ENCODE data around the gene MASP1.

The MASP1 gene

GRCh38 chr3:187266691-187267090 lies 24.8 kb downstream of the MASP1 start:
- in situ Hi-C loops (cut with MboI; ENCODE audit: low sequenced_read_pairs) = no loop called here
- Histone ChIP-seq H3K4me1 (no peaks in the 10 kb centered on the region), H3K36me3 (replicated peaks) (no peaks in the 10 kb centered on the region), H3K27me3 (ENCODE audit: low read depth) (peaks cover 7% of the 10 kb centered on the region), H3K4me3 (no peak overlapping the region), H3K9me3 (peaks cover 8% of the 10 kb centered on the region)
- DNase-seq (ENCODE audit: low spot score in 2 of 2) = no peak

- no peak for DNase-seq (ENCODE audit: low spot score in 2 of 2)
- Histone ChIP-seq H3K4me3 (no peak overlapping the region), H3K36me3 (replicated peaks) (no peaks in the 10 kb centered on the region), H3K27me3 (ENCODE audit: low read depth) (peaks cover 7% of the 10 kb centered on the region), H3K9me3 (peaks cover 8% of the 10 kb centered on the region), H3K4me1 (no peaks in the 10 kb centered on the region)
- in situ Hi-C loops (cut with MboI; ENCODE audit: low sequenced_read_pairs) = no loop called here
Observed at GRCh38 chr3:187265461-187265955, 26.0 kb downstream of the MASP1 start.

- H3K27me3 ChIP-seq (ENCODE audit: low read depth) = peaks cover 7% of the 10 kb centered on the region
- H3K9me3 ChIP-seq = peaks cover 6% of the 10 kb centered on the region
- H3K4me1 ChIP-seq = no peaks in the 10 kb centered on the region
- H3K4me3 ChIP-seq = no peak overlapping the region
- in situ Hi-C loops (cut with MboI; ENCODE audit: low sequenced_read_pairs) = no loop called here
- DNase-seq (ENCODE audit: low spot score in 2 of 2) = no peak
- H3K36me3 ChIP-seq (replicated peaks) = no peaks in the 10 kb centered on the region
Observed at GRCh38 chr3:187264911-187265310, 26.6 kb downstream of the MASP1 start.

GRCh38 chr3:187264021-187264420 lies 27.5 kb downstream of the MASP1 start:
- H3K36me3 ChIP-seq (replicated peaks) = no peaks in the 10 kb centered on the region
- in situ Hi-C loops (cut with MboI; ENCODE audit: low sequenced_read_pairs) = no loop called here
- peaks cover under 1% of the 10 kb centered on the region for H3K9me3 ChIP-seq
- no peak overlapping the region for H3K4me3 ChIP-seq
- no peak for DNase-seq (ENCODE audit: low spot score in 2 of 2)
- H3K27me3 ChIP-seq (ENCODE audit: low read depth) = peaks cover 7% of the 10 kb centered on the region
- H3K4me1 ChIP-seq = no peaks in the 10 kb centered on the region

DNA sequence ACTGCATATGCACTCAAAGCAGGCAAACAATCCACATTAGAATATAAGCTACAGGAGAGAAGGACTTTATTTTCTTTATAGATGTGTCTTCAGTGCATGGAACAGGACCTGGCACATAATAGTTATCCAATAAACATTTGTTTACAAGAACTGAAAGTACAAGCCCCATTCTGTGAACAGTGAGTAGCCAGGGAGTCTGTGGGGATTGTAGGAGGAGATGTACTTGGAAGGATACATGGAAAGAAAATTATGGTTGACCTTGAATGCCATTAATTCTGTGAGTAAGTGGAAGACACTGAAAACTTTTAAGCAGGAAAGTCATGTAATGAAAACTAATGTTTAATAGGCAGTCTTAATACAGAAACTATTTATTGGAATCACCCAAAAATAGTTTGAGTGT lies 28.3 kb downstream of the MASP1 start:
- peaks cover 7% of the 10 kb centered on the region for H3K27me3 ChIP-seq (ENCODE audit: low read depth)
- H3K9me3 ChIP-seq = no peaks in the 10 kb centered on the region; the same call in 1 of the 2 replicates
- no peak overlapping the region for H3K4me3 ChIP-seq
- H3K36me3 ChIP-seq (replicated peaks) = no peaks in the 10 kb centered on the region
- no peak for DNase-seq (ENCODE audit: low spot score in 2 of 2)
- in situ Hi-C loops (cut with MboI; ENCODE audit: low sequenced_read_pairs) = no loop called here
- H3K4me1 ChIP-seq = no peaks in the 10 kb centered on the region

GRCh38 chr3:187262360-187262759 lies 29.2 kb downstream of the MASP1 start:
- Histone ChIP-seq H3K36me3 (replicated peaks) (no peaks in the 10 kb centered on the region), H3K27me3 (ENCODE audit: low read depth) (peaks cover 7% of the 10 kb centered on the region), H3K4me1 (no peaks in the 10 kb centered on the region), H3K4me3 (no peak overlapping the region), H3K9me3 (no peaks in the 10 kb centered on the region; the same call in 1 of the 2 replicates)
- in situ Hi-C loops (cut with MboI; ENCODE audit: low sequenced_read_pairs) = no loop called here
- DNase-seq (ENCODE audit: low spot score in 2 of 2) = no peak

DNA sequence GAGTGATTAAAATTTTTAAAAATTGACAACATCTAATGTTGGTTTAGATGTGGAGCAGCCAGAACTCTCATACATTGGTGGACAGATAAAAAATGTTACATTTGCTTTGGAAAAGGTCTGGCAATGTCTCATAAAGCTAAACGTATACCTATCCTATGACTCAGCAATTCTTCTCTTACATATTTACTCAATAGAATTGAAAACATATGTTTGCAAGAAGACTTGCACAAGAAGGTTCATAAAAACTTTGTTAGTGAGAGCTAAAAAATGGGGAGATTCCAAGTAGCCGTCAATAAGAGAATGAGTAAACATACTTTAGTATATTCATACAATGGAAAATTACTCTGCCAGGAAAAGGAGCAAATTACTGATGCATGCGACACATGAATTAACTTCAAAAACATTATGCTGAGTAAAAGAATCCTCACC lies 30.0 kb downstream of the MASP1 start:
- H3K9me3 ChIP-seq = no peaks in the 10 kb centered on the region; the same call in 1 of the 2 replicates
- no peak for DNase-seq (ENCODE audit: low spot score in 2 of 2)
- H3K36me3 ChIP-seq (replicated peaks) = no peaks in the 10 kb centered on the region
- peaks cover 7% of the 10 kb centered on the region for H3K27me3 ChIP-seq (ENCODE audit: low read depth)
- in situ Hi-C loops (cut with MboI; ENCODE audit: low sequenced_read_pairs) = no loop called here
- no peaks in the 10 kb centered on the region for H3K4me1 ChIP-seq
- no peak overlapping the region for H3K4me3 ChIP-seq

DNA sequence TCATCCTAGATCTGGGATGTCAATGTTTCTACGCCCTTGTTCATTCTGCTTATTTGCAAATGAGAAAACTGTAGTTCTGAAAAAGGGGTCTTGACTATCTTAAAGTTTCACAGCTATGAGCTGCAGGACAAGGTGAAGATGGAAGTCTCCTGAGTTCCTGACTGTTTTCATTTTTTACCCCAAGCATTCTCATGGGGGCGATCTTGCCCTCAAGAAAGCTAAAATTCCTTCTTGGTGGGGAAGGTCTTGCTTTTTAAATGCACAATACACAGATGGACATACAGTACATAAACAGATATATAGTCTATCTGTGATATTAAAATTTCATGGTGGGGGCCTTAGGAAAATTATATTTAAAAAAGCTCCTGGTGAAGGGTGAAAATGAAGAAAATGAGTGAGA lies 32.4 kb downstream of the MASP1 start:
- no peaks in the 10 kb centered on the region for H3K36me3 ChIP-seq (replicated peaks)
- H3K4me3 ChIP-seq = no peak overlapping the region
- DNase-seq (ENCODE audit: low spot score in 2 of 2) = no peak
- no peaks in the 10 kb centered on the region for H3K4me1 ChIP-seq
- in situ Hi-C loops (cut with MboI; ENCODE audit: low sequenced_read_pairs) = no loop called here
- peaks cover 4% of the 10 kb centered on the region; the same call in 1 of the 2 replicates for H3K27me3 ChIP-seq (ENCODE audit: low read depth)
- no peaks in the 10 kb centered on the region; the same call in 1 of the 2 replicates for H3K9me3 ChIP-seq

GRCh38 chr3:187257992-187258692 lies 33.4 kb downstream of the MASP1 start:
- DNase-seq (ENCODE audit: low spot score in 2 of 2) = no peak
- in situ Hi-C loops (cut with MboI; ENCODE audit: low sequenced_read_pairs) = no loop called here
- Histone ChIP-seq H3K4me3 (no peak overlapping the region), H3K9me3 (no peaks in the 10 kb centered on the region; the same call in 1 of the 2 replicates), H3K36me3 (replicated peaks) (no peaks in the 10 kb centered on the region), H3K27me3 (ENCODE audit: low read depth) (no peaks in the 10 kb centered on the region), H3K4me1 (no peaks in the 10 kb centered on the region)

GRCh38 chr3:187257471-187257870 lies 34.1 kb downstream of the MASP1 start:
- Histone ChIP-seq H3K4me1 (no peaks in the 10 kb centered on the region), H3K9me3 (no peaks in the 10 kb centered on the region; the same call in 1 of the 2 replicates), H3K4me3 (no peak overlapping the region), H3K36me3 (replicated peaks) (no peaks in the 10 kb centered on the region), H3K27me3 (ENCODE audit: low read depth) (no peaks in the 10 kb centered on the region)
- no peak for DNase-seq (ENCODE audit: low spot score in 2 of 2)
- in situ Hi-C loops (cut with MboI; ENCODE audit: low sequenced_read_pairs) = no loop called here

- Histone ChIP-seq H3K27me3 (ENCODE audit: low read depth) (no peaks in the 10 kb centered on the region), H3K9me3 (no peaks in the 10 kb centered on the region; the same call in 1 of the 2 replicates), H3K36me3 (replicated peaks) (no peaks in the 10 kb centered on the region), H3K4me1 (no peaks in the 10 kb centered on the region), H3K4me3 (no peak overlapping the region)
- DNase-seq (ENCODE audit: low spot score in 2 of 2) = no peak
- in situ Hi-C loops (cut with MboI; ENCODE audit: low sequenced_read_pairs) = no loop called here
Observed at GRCh38 chr3:187256051-187256616, 35.4 kb downstream of the MASP1 start.

GRCh38 chr3:187255314-187255713 lies 36.2 kb downstream of the MASP1 start:
- H3K36me3 ChIP-seq (replicated peaks) = no peaks in the 10 kb centered on the region
- DNase-seq (ENCODE audit: low spot score in 2 of 2) = no peak
- H3K4me1 ChIP-seq = no peaks in the 10 kb centered on the region
- no peaks in the 10 kb centered on the region for H3K27me3 ChIP-seq (ENCODE audit: low read depth)
- H3K9me3 ChIP-seq = no peaks in the 10 kb centered on the region
- in situ Hi-C loops (cut with MboI; ENCODE audit: low sequenced_read_pairs) = no loop called here
- H3K4me3 ChIP-seq = no peak overlapping the region

GRCh38 chr3:187252311-187252710 lies 39.2 kb downstream of the MASP1 start:
- DNase-seq (ENCODE audit: low spot score in 2 of 2) = no peak
- no peaks in the 10 kb centered on the region for H3K27me3 ChIP-seq (ENCODE audit: low read depth)
- no peak overlapping the region for H3K4me3 ChIP-seq
- in situ Hi-C loops (cut with MboI; ENCODE audit: low sequenced_read_pairs) = no loop called here
- no peaks in the 10 kb centered on the region for H3K36me3 ChIP-seq (replicated peaks)
- H3K9me3 ChIP-seq = no peaks in the 10 kb centered on the region
- no peaks in the 10 kb centered on the region for H3K4me1 ChIP-seq

- Histone ChIP-seq H3K4me3 (no peak overlapping the region), H3K9me3 (no peaks in the 10 kb centered on the region), H3K27me3 (ENCODE audit: low read depth) (no peaks in the 10 kb centered on the region), H3K36me3 (replicated peaks) (no peaks in the 10 kb centered on the region), H3K4me1 (no peaks in the 10 kb centered on the region)
- no peak for DNase-seq (ENCODE audit: low spot score in 2 of 2)
- in situ Hi-C loops (cut with MboI; ENCODE audit: low sequenced_read_pairs) = no loop called here
Observed at GRCh38 chr3:187251599-187251998, 39.9 kb downstream of the MASP1 start.
